Measurements from ENCODE around the gene ZDHHC14. TPM values are rescaled to one million over a fixed set of nuclear protein-coding genes. Genes with fewer than 3 reads are reported as not detected.

Gene ZDHHC14
- total and polyA plus RNA-seq, 2 of the 8 experiments (the other 6 are each of a cell fraction or from before 2014, with no cell fraction given) = 2.9 to 5.3 TPM

GRCh38 chr6:157721830-157722229, 340.8 kb downstream of the ZDHHC14 start (continued):
- TF ChIP-seq CHD7 (IDR thresholded peaks at IDR 0.05; ENCODE audit: insufficient replicate concordance, low read length) (no peak), EGR1 (IDR thresholded peaks at IDR 0.05; ENCODE audit: borderline replicate concordance, low read depth, low read length) (no peak), HDAC2 (IDR thresholded peaks at IDR 0.05; ENCODE audit: borderline replicate concordance in 1 of 2, low read depth in 2 of 2, low read length in 2 of 2) (no peak), HDAC6 (IDR thresholded peaks at IDR 0.05; ENCODE audit: low read depth, low read length) (no peak), CREB1 (IDR thresholded peaks at IDR 0.05) (no peak), RBBP5 (IDR thresholded peaks at IDR 0.05; ENCODE audit: borderline replicate concordance, low read depth, low read length) (no peak), SRF (IDR thresholded peaks at IDR 0.05; ENCODE audit: low read depth, low read length) (no peak), BRCA1 (IDR thresholded peaks at IDR 0.05; ENCODE audit: low read depth, low read length) (no peak)
